Measurements from ENCODE around the gene SLC30A2.

GRCh38 chr1:26050248-26050640 lies 4.3 kb upstream of the SLC30A2 start:
- no peak for TF ChIP-seq CTCF (IDR thresholded peaks at IDR 0.05 in 8 of 11, conservative IDR thresholded peaks at IDR 0.05 in 3 of 11)
- TF ChIP-seq POLR2A (IDR thresholded peaks at IDR 0.05), result no peak
- TF ChIP-seq POLR2AphosphoS5 (IDR thresholded peaks at IDR 0.05), result no peak

Measured in spleen (tissue), 7 donors.